GM10266 (cell line): ENCODE measurements around the gene WLS.

Source experiments
- DNase-seq: peaks from one replicate; pipeline ENCODE4 v3.0.0; 2012; ENCODE audit errors: extremely low spot score
- CTCF ChIP-seq: IDR thresholded peaks from 2 replicates; pipeline ENCODE4 v1.5.1; 2012; ENCODE audit warnings: mild to moderate bottlenecking, low read depth; ENCODE audit not compliant: control insufficient read depth, insufficient read depth; ENCODE audit errors: missing control alignments

WLS gene

DNA sequence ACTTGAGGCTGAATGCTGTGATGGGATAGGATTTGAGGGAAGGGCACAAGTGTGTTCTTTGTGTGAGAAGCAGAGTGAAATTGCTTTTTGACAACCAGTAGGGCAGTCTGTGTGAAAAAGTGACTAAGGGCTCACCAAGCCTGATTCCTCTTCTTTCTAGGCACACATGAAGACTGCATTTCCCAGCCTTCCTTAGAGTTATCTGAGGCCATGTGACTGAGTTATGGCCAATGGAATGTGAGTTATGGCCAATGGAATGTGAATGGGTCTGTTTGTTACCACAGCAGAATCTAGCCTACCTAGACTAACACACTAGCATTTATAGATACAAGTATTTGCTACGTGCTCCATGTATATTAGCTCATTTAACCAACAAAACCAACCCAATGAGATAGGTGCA is 146.6 kb downstream of the WLS start:
- no peak for DNase-seq
- no peak for TF ChIP-seq CTCF

DNA sequence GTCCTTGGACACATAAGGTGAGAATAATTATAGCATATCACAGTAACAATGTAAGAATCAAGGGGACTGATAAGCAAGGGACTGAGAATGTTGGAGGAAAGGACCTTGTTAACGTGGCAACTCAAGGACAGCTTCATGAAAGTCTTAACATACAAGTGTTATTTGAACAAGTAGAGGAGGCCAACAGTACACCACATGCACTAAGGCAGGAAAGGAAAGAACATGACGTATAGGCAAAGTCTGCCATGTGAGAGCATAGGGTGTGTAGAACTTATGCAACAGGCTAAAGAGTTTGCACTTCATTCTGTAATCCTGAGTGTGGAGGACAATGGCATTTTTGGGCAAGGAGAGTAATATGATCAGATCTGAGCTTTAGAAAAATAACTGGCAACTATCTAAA is 148.6 kb downstream of the WLS start:
- TF ChIP-seq CTCF = no peak
- DNase-seq = no peak

GRCh38 chr1:68081775-68082283 is 150.5 kb downstream of the WLS start:
- DNase-seq = no peak
- TF ChIP-seq CTCF = no peak

DNA sequence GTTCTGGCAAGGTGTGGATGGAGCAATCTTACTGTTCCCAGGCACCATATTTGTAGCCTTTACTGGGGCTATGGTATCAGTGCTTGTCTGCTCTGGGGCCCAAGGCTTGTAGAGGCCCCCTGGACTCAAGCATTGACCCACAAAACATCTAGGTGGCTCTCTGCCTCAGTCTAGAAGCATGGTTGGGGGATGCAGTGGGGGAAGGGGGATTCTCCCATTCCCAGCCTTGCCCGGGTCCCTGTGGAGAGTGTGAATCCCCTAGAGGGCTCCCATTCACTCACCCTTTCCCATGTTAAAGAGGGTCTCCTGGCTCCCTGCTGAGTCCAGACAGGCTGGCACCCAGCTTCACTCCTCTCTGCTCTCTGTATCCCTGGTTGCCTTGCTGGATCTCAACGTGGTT is 153.7 kb downstream of the WLS start:
- DNase-seq = no peak
- TF ChIP-seq CTCF = no peak
